IMR-90 (cell line): ENCODE data around the gene ANKIB1.

ENCODE experiments used
- POLR2A ChIP-seq: IDR thresholded peaks from 2 replicates; pipeline ENCODE4 v1.6.1; 2012; ENCODE audit warnings: mild to moderate bottlenecking, low read depth, low read length
- TF ChIP-seq, protein P1 (sequence below): conservative IDR thresholded peaks from 2 replicates; pipeline ENCODE4 v1.5.1; 2012; ENCODE audit warnings: mild to moderate bottlenecking, low read depth, low read length, improper control_type of control experiment

DNA sequence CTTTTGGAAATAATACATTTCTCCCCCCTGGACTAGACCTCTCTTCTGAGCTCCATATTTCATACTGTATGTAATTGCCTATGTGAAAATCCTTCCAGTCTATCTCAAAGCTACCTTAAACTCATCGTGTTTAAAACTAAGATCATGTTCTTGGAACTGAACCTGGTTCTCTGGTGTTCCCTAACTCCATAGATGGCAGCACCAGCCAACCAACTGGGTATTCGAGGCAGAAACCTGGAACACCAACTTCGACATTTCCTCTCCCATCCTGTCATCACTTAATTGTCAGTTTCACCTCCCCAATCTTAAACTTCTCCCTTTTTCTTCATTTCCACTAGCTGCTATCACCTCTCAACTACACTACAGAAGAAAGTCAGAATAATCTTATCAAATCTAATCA is 87.0 kb downstream of the ANKIB1 start:
- TF ChIP-seq, protein P1, sequence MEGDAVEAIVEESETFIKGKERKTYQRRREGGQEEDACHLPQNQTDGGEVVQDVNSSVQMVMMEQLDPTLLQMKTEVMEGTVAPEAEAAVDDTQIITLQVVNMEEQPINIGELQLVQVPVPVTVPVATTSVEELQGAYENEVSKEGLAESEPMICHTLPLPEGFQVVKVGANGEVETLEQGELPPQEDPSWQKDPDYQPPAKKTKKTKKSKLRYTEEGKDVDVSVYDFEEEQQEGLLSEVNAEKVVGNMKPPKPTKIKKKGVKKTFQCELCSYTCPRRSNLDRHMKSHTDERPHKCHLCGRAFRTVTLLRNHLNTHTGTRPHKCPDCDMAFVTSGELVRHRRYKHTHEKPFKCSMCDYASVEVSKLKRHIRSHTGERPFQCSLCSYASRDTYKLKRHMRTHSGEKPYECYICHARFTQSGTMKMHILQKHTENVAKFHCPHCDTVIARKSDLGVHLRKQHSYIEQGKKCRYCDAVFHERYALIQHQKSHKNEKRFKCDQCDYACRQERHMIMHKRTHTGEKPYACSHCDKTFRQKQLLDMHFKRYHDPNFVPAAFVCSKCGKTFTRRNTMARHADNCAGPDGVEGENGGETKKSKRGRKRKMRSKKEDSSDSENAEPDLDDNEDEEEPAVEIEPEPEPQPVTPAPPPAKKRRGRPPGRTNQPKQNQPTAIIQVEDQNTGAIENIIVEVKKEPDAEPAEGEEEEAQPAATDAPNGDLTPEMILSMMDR: no peak
- no peak for TF ChIP-seq POLR2A
